HCT116 (cell line): ENCODE measurements around the gene MICAL3. TPM values are rescaled to one million over a fixed set of nuclear protein-coding genes. Genes with fewer than 3 reads are reported as not detected.

Experiments
- ATAC-seq: fragments of 200-7000 bp; cut with Tn5 transposase; 2 replicates; pipeline ENCODE4 v1.9.1; 2020; ENCODE audit warnings: mild to moderate bottlenecking, moderate library complexity
- BruUV-seq: library from RNA; stranded (reverse); fragments of 400-500 nt; replicated peaks from 2 replicates; lab custom pipeline; 2021; lab: Mats Ljungman, UMichigan
- CTCF ChIA-PET: fragments of 300-600 bp; sonication (Branson Sonifier 250); formaldehyde crosslinking; loops from one replicate; lab custom pipeline; 2021; ENCODE audit warnings: antibody characterized with exemption; lab: Charles Lee
- POLR2A ChIA-PET: fragments of 300-600, 350-600 bp; sonication (Branson Sonifier 250); formaldehyde crosslinking; loops from one replicate; lab custom pipeline; 2021; ENCODE audit warnings: antibody characterized with exemption; lab: Charles Lee
- RAD21 ChIA-PET, 2 experiments: fragments of 300-600 bp; sonication (Branson Sonifier 250); formaldehyde crosslinking; loops; one replicate each; lab custom pipeline; 2023; ENCODE audit warnings: low total read pairs in 2 of 2; ENCODE audit not compliant: uncharacterized antibody in 2 of 2, unreplicated experiment in 2 of 2, low non-redundant PET in 1 of 2; lab: Charles Lee
- DNase-seq: peaks from one replicate; pipeline ENCODE4 v3.0.0-alpha.2; 2010; ENCODE audit warnings: low read depth, low spot score
- H2AFZ ChIP-seq: fragments of 200-600 bp; shearing (Covaris generic), sonication (generic); 2 replicates; pipeline ENCODE4 v1.6.1; 2017; ENCODE audit warnings: low read depth, mixed run types, mixed read lengths, antibody characterized with exemption, low read length; ENCODE audit not compliant: poor library complexity, severe bottlenecking
- H3K27ac ChIP-seq: 2 replicates; pipeline ENCODE4 v1.5.1; 2012; ENCODE audit warnings: low read depth, low read length
- H3K27me3 ChIP-seq: fragments of 200-600 bp; sonication (generic); 2 replicates; pipeline ENCODE4 v1.6.1; 2016; ENCODE audit warnings: mixed run types, low read length, mixed read lengths; ENCODE audit not compliant: insufficient read depth
- H3K36me3 ChIP-seq, 2 experiments: fragments of 200-500 bp in 1 of 2; fragments of 200-600 bp in 1 of 2; sonication (Bioruptor generic) in 1 of 2; sonication (generic) in 1 of 2; 2 replicates each; pipeline versions ENCODE4 v1.5.1 to v1.6.1; 2014 to 2016; ENCODE audit warnings: low read length in 2 of 2, inconsistent platforms in 1 of 2, mixed read lengths in 1 of 2, mixed run types in 1 of 2; ENCODE audit not compliant: insufficient read depth in 2 of 2, control insufficient read depth in 1 of 2
- H3K4me1 ChIP-seq, 2 experiments: fragments of 200-600 bp in 1 of 2; sonication (generic) in 1 of 2; 2 replicates each; pipeline versions ENCODE4 v1.5.1 to v1.6.1; 2012 to 2017; ENCODE audit warnings: low read length in 2 of 2, inconsistent platforms in 1 of 2, mild to moderate bottlenecking in 1 of 2, mixed read lengths in 1 of 2, mixed run types in 1 of 2, moderate library complexity in 1 of 2; ENCODE audit not compliant: insufficient read depth in 2 of 2, control insufficient read depth in 1 of 2
- H3K4me2 ChIP-seq: fragments of 200-600 bp; sonication (generic); 2 replicates; pipeline ENCODE4 v1.6.1; 2017; ENCODE audit warnings: mixed run types, low read length, mixed read lengths
- H3K4me3 ChIP-seq, 2 experiments: fragments of 200-600 bp in 1 of 2; sonication (generic) in 1 of 2; replicated peaks in 1 of 2; 2 replicates each; pipeline ENCODE4 v1.5.1; 2011 to 2016; ENCODE audit warnings: low read length in 2 of 2, control low read depth in 1 of 2, low read depth in 1 of 2, mild to moderate bottlenecking in 1 of 2, mixed read lengths in 1 of 2, mixed run types in 1 of 2
- H3K79me2 ChIP-seq: fragments of 200-600 bp; sonication (generic); 2 replicates; pipeline ENCODE4 v1.6.1; 2017; ENCODE audit warnings: mild to moderate bottlenecking, mixed run types, low read length, moderate library complexity, mixed read lengths; ENCODE audit not compliant: insufficient read depth
- H3K9ac ChIP-seq: fragments of 200-600 bp; sonication (generic); 2 replicates; pipeline ENCODE4 v1.6.1; 2016; ENCODE audit warnings: low read length, mixed read lengths
- H3K9me2 ChIP-seq: fragments of 200-600 bp; sonication (generic), shearing (Covaris generic); 2 replicates; pipeline ENCODE4 v1.6.1; 2017; ENCODE audit warnings: mixed run types, mild to moderate bottlenecking, moderate library complexity; ENCODE audit not compliant: insufficient read depth
- H3K9me3 ChIP-seq, 2 experiments: fragments of 200-500 bp in 1 of 2; fragments of 200-600 bp in 1 of 2; sonication (Bioruptor generic) in 1 of 2; sonication (generic) in 1 of 2; 2 replicates each; pipeline ENCODE4 v1.6.1; 2014 to 2017; ENCODE audit warnings: low read length in 2 of 2, mixed read lengths in 2 of 2, inconsistent platforms in 1 of 2, low read depth in 1 of 2, mild to moderate bottlenecking in 1 of 2, mixed run types in 1 of 2, moderate library complexity in 1 of 2; ENCODE audit not compliant: control insufficient read depth in 1 of 2, insufficient read depth in 1 of 2
- H4K20me1 ChIP-seq: fragments of 200-600 bp; sonication (generic), shearing (Covaris generic); 2 replicates; pipeline ENCODE4 v1.6.1; 2017; ENCODE audit warnings: mixed run types, mild to moderate bottlenecking, moderate library complexity; ENCODE audit not compliant: insufficient read depth
- ATF3 ChIP-seq: IDR thresholded peaks from 2 replicates; pipeline ENCODE4 v1.6.1; 2012
- CBX3 ChIP-seq: IDR thresholded peaks from 2 replicates; pipeline ENCODE4 v1.6.1; 2012; ENCODE audit warnings: low read depth
- CEBPB ChIP-seq: IDR thresholded peaks from 2 replicates; pipeline ENCODE4 v1.6.1; 2012; ENCODE audit warnings: low read depth
- EGR1 ChIP-seq: IDR thresholded peaks from 2 replicates; pipeline ENCODE4 v1.6.1; 2012; ENCODE audit warnings: low read depth
- EZH2phosphoT487 ChIP-seq: fragments of 200-600 bp; IDR thresholded peaks from 2 replicates; pipeline ENCODE4 v1.6.1; 2018; ENCODE audit warnings: antibody characterized with exemption, borderline replicate concordance
- FOSL1 ChIP-seq: IDR thresholded peaks from 2 replicates; pipeline ENCODE4 v1.6.1; 2012; ENCODE audit warnings: low read depth
- JUND ChIP-seq: IDR thresholded peaks from 2 replicates; pipeline ENCODE4 v1.6.1; 2012
- MAX ChIP-seq: IDR thresholded peaks from 2 replicates; pipeline ENCODE4 v1.6.1; 2012
- RAD21 ChIP-seq: IDR thresholded peaks from 2 replicates; pipeline ENCODE4 v1.6.1; 2012; ENCODE audit warnings: low read depth, mild to moderate bottlenecking
- REST ChIP-seq: IDR thresholded peaks from 2 replicates; pipeline ENCODE4 v1.6.1; 2012; ENCODE audit warnings: low read depth
- SIN3A ChIP-seq: IDR thresholded peaks from 2 replicates; pipeline ENCODE4 v1.6.1; 2012; ENCODE audit warnings: low read depth
- SP1 ChIP-seq: IDR thresholded peaks from 2 replicates; pipeline ENCODE4 v1.6.1; 2012; ENCODE audit warnings: low read depth
- SRF ChIP-seq: IDR thresholded peaks from 2 replicates; pipeline ENCODE4 v1.6.1; 2012; ENCODE audit warnings: low read depth
- TCF7L2 ChIP-seq: IDR thresholded peaks from 2 replicates; pipeline ENCODE4 v1.7.0; 2011; ENCODE audit warnings: borderline replicate concordance, inconsistent platforms; ENCODE audit not compliant: insufficient read depth, insufficient read length; ENCODE audit errors: extremely low read depth
- ZBTB33 ChIP-seq: IDR thresholded peaks from 2 replicates; pipeline ENCODE4 v1.6.1; 2011; ENCODE audit warnings: mild to moderate bottlenecking, low read length, moderate library complexity; ENCODE audit not compliant: insufficient replicate concordance; ENCODE audit errors: extremely low read depth
- ZFX ChIP-seq: fragments of 450-650 bp; IDR thresholded peaks from 2 replicates; pipeline ENCODE4 v1.6.1; 2017
- ZNF274 ChIP-seq: fragments of 200-500 bp; sonication (Bioruptor generic); IDR thresholded peaks from 2 replicates; pipeline ENCODE4 v1.6.1; 2014; ENCODE audit warnings: mild to moderate bottlenecking, low read depth, low read length, inconsistent platforms
- intact Hi-C: fragments of 100-400 bp; cut with micrococcal nuclease; formaldehyde crosslinking; loops from 2 replicates; pipeline ENCODE4 v1.10.0; 2022
- total RNA-seq: library from RNA; stranded (reverse); gene quantifications from one replicate; pipeline ENCODE4 v1.2.1, GENCODE V29; 2021; ENCODE audit not compliant: unreplicated experiment

Gene MICAL3
- total RNA-seq, 1 experiment from 2014 or later: 30.8 TPM

- Histone ChIP-seq H3K9me2 (no peaks in the 10 kb centered on the region), H3K79me2 (no peaks in the 10 kb centered on the region), H4K20me1 (no peaks in the 10 kb centered on the region), H3K27ac (no peak overlapping the region), H3K4me2 (no peak overlapping the region), H3K36me3 (no peaks in the 10 kb centered on the region; a peak in 1 of 4 replicates), H2AFZ (no peak overlapping the region), H3K4me3 (no peak overlapping the region), H3K9ac (no peak overlapping the region), H3K4me1 (peaks cover 0 to under 1% of the 10 kb centered on the region in 2 experiments; a peak in 1 of 4 replicates), H3K9me3 (no peaks in the 10 kb centered on the region), H3K27me3 (no peaks in the 10 kb centered on the region)
- ChIA-PET POLR2A (no interaction called here), RAD21 (no interaction called here), CTCF (interaction anchor here (0.6 kb wide), 1 partner anchor 529 kb away, joined by 3 read pairs; no protein-coding TSS in a partner anchor)
- BruUV-seq: no TSS peak
- intact Hi-C loops: loop anchor here (5.0 kb wide), 1 partner anchor 54 kb away; no protein-coding TSS in a partner anchor
- ATAC-seq (no peak), DNase-seq (no peak)
- TF ChIP-seq TCF7L2 (no peak), ZFX (no peak), SIN3A (no peak), MAX (no peak), SRF (no peak), CBX3 (no peak), RAD21 (no peak), EGR1 (no peak), ZNF274 (no peak), REST (no peak), ZBTB33 (no peak), EZH2phosphoT487 (no peak), JUND (no peak), ATF3 (no peak), FOSL1 (no peak), CEBPB (no peak), SP1 (no peak)
Measured at GRCh38 chr22:17853073-17853472, 171.3 kb downstream of the MICAL3 start.
